ENCODE results near the gene ZNF74.

ZNF74 gene

DNA sequence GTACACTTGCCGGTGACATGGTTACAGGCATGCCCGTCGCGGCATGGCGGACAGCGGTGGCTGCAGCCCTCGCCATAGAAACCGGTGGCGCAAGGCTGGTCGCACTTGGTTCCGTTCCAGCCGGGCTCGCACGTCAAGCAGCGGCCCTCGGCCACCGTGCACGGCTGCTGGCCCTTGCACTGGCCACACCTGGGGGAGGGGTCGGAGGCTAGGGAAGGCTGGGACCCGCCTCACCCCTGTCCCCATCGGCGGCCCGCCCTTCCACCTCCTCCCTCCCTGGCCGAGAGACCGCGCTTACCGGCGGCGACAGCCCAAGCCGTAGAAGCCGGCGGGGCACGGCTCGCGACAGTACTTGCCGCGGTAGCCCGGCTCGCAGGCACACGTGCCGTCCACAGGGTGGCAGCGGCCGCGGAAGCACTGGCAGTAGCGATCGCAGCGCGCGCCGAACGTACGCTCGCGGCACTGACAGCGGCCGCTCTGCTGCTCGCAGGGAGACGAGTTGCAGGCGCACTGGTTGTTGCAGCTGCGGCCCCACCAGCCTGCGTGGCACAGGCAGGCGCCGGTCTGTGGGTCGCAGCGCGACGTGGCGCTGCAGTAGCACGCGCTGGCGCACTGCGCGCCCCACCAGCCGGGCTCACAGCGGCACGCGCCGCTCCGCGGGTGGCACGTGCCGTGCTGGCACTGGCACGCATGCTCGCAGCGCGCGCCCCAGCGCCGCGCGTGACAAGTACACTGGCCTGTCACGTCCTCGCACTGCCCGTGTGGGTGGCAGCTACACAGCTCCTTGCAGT is 37.0 kb downstream of the ZNF74 start:
- Histone ChIP-seq H3K4me3 (ENCODE audit: low read depth, low read length) (peak overlapping the region; percentile 34), H3K27me3 (peaks cover 3% of the 10 kb centered on the region; the same call in 1 of the 2 replicates), H3K36me3 (0 out of 2 replicates have a peak, but pooled peaks cover 3% of the 10 kb centered on the region), H3K4me1 (no peaks in the 10 kb centered on the region), H3K9me3 (no peaks in the 10 kb centered on the region)
- TF ChIP-seq, protein P1, sequence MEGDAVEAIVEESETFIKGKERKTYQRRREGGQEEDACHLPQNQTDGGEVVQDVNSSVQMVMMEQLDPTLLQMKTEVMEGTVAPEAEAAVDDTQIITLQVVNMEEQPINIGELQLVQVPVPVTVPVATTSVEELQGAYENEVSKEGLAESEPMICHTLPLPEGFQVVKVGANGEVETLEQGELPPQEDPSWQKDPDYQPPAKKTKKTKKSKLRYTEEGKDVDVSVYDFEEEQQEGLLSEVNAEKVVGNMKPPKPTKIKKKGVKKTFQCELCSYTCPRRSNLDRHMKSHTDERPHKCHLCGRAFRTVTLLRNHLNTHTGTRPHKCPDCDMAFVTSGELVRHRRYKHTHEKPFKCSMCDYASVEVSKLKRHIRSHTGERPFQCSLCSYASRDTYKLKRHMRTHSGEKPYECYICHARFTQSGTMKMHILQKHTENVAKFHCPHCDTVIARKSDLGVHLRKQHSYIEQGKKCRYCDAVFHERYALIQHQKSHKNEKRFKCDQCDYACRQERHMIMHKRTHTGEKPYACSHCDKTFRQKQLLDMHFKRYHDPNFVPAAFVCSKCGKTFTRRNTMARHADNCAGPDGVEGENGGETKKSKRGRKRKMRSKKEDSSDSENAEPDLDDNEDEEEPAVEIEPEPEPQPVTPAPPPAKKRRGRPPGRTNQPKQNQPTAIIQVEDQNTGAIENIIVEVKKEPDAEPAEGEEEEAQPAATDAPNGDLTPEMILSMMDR (IDR thresholded peaks at IDR 0.05; ENCODE audit: low read depth, low read length), result peak; percentile 50
- peak; percentile 84 for DNase-seq

DNA sequence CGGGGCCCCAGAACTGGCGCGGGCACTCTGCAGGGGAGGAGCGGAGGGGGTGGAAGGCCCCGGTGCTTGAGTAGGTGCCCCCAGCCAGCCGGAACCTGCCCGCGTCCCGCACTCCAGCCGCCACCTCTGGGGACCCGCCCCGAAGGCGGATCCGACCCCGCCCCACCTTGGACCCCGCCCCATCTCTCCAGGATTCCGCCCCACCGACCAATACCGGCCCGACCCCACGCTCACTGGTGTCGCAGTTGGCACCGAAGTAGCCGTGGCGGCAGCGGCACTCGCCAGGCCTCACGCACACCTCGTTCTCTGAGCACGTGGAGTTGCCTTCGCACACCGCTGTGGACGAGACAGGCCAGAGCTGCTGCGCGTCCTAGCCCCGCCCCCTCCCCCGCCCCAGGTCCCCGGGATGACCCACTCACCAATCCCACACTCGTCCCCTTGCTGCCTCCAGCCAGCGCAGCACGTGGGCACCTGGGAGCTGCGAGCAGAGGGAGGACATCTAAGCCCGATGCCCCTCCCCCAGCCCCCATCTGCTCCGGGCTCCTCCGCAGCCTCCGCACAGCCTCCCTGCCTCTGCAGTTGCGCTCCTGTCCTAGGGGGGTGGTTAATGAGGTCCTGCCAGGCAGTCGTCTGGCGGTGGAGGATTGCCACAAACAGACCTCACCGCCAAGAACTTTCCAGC is 37.7 kb downstream of the ZNF74 start:
- H3K9me3 ChIP-seq, result no peaks in the 10 kb centered on the region
- no peak for DNase-seq
- 0 out of 2 replicates have a peak, but pooled peaks cover 3% of the 10 kb centered on the region for H3K36me3 ChIP-seq
- no peaks in the 10 kb centered on the region for H3K4me1 ChIP-seq
- H3K4me3 ChIP-seq (ENCODE audit: low read depth, low read length), result peak overlapping the region; percentile 34
- H3K27me3 ChIP-seq, result peaks cover 11% of the 10 kb centered on the region
- TF ChIP-seq, protein P1 (IDR thresholded peaks at IDR 0.05; ENCODE audit: low read depth, low read length), result no peak

DNA sequence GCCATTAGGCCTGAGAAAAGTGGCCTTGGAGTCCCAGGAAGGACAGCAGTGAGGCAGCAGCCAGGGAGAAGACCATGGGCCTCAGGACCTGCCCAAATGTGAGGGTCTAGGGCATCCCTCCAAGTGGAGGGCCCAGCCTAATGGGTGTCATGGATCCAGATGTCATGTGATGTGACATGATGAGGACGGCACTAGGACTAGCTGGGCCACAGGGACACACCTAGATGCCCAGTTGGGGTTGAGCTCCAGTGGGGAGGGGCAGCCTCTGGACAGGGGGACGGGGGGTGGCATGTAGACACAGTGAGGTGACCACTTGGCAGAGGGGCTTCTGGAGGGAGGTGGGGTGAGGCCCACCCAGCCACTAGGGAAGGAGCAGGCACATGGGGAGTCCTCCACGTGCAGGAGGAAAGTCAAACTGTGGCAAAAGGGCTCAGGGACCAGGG is 38.3 kb downstream of the ZNF74 start:
- no peaks in the 10 kb centered on the region for H3K9me3 ChIP-seq
- DNase-seq, result no peak
- TF ChIP-seq, protein P1 (IDR thresholded peaks at IDR 0.05; ENCODE audit: low read depth, low read length), result no peak
- H3K27me3 ChIP-seq, result peaks cover 17% of the 10 kb centered on the region
- H3K36me3 ChIP-seq, result peaks cover 3% of the 10 kb centered on the region; the same call in 1 of the 2 replicates
- H3K4me1 ChIP-seq, result no peaks in the 10 kb centered on the region
- H3K4me3 ChIP-seq (ENCODE audit: low read depth, low read length), result no peak overlapping the region

DNA sequence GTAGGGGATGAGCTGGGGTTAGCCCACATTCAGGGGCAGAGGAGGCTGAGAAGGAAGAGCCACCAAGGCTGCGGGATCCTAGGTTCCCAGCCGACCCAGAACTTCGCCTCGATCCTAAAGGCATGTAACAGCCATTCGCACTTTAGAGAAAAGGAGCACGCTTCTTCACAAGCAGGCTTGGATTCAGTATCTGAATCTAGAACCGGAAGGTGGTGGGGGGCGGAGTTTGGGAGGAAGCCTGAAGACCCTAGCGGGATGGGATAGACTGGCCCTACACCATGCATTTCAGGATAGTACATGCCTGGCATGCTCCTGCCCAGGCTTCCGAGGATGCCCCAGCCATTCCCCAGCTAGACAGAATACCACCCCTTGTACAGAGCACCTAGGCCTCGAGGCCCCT is 39.2 kb downstream of the ZNF74 start:
- peaks cover 18% of the 10 kb centered on the region for H3K27me3 ChIP-seq
- no peaks in the 10 kb centered on the region for H3K9me3 ChIP-seq
- no peak for DNase-seq
- H3K4me3 ChIP-seq (ENCODE audit: low read depth, low read length), result no peak overlapping the region
- H3K4me1 ChIP-seq, result no peaks in the 10 kb centered on the region
- H3K36me3 ChIP-seq, result peaks cover 3% of the 10 kb centered on the region; the same call in 1 of the 2 replicates
- TF ChIP-seq, protein P1 (IDR thresholded peaks at IDR 0.05; ENCODE audit: low read depth, low read length), result no peak

DNA sequence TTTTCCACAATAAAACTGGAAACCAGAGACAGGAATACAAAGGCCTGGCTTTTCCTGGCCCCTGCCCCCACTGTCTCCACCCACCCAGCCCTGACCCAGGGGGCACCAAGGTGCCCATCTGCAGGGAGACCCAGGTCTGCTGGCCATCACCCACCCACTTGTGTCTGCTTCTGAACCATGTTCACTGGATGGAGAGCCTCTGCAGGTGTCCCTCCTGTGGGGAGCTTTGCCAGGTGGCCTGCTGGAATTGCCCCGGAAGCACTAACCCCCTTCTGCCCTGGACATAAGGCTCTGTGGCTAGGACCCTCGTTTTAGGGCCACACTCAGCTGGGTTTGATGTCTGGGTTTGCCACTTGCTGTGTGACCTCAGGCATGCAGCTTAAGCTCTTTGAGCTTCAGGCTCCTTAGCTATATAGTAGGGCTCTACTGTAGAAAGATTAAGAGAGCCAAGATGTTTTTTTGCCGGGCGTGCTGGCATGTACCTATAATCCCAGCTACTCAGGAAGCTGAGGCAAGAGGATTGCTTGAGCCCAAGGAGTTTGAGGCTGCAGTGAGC is 39.8 kb downstream of the ZNF74 start:
- no peaks in the 10 kb centered on the region for H3K4me1 ChIP-seq
- H3K4me3 ChIP-seq (ENCODE audit: low read depth, low read length), result no peak overlapping the region
- peaks cover 1% of the 10 kb centered on the region; the same call in 1 of the 2 replicates for H3K36me3 ChIP-seq
- H3K9me3 ChIP-seq, result no peaks in the 10 kb centered on the region
- TF ChIP-seq, protein P1 (IDR thresholded peaks at IDR 0.05; ENCODE audit: low read depth, low read length), result no peak
- DNase-seq, result no peak
- H3K27me3 ChIP-seq, result peaks cover 18% of the 10 kb centered on the region

All from BE2C (cell line).